Adrenal gland (tissue), 19 donors: ENCODE data around the gene FKBP2. TPM values are rescaled to one million over a fixed set of nuclear protein-coding genes. Genes with fewer than 3 reads are reported as not detected.

ENCODE experiments used
- DNase-seq, 7 donors: peaks; one replicate each; pipeline ENCODE4 v3.0.0-alpha.2; 2019 to 2020
- H3K27ac ChIP-seq, 5 donors: fragments of 200-600 bp; sonication (generic) in 4 of 5; 1 replicate in 3 of 5; 2 replicates in 2 of 5; pipeline versions ENCODE4 v1.5.1 to v1.8.0; 2016 to 2020; ENCODE audit warnings: mild to moderate bottlenecking in 1 of 5
- H3K27me3 ChIP-seq: fragments of 200-600 bp; 2 replicates; pipeline ENCODE4 v1.8.0; 2021
- H3K36me3 ChIP-seq, 2 donors: fragments of 200-600 bp; replicated peaks in 1 of 2; 1 replicate in 1 of 2; 2 replicates in 1 of 2; pipeline versions ENCODE4 v1.5.1 to v1.8.0; 2018 to 2022
- H3K4me1 ChIP-seq, 2 donors: fragments of 200-600 bp; replicated peaks in 1 of 2; 1 replicate in 1 of 2; 2 replicates in 1 of 2; pipeline versions ENCODE4 v1.5.1 to v1.8.0; 2018 to 2021
- H3K4me3 ChIP-seq, 4 donors: fragments of 200-600 bp; sonication (generic) in 3 of 4; one replicate each; pipeline ENCODE4 v1.5.1; 2016 to 2018
- H3K9me3 ChIP-seq, 3 donors: fragments of 200-600 bp; sonication (generic) in 1 of 3; replicated peaks in 1 of 3; 1 replicate in 2 of 3; 2 replicates in 1 of 3; pipeline versions ENCODE4 v1.5.1 to v1.8.0; 2016 to 2021
- CTCF ChIP-seq, 6 experiments: fragments of 450-650 bp in 4 of 6; fragments of 200-600 bp in 2 of 6; sonication (generic) in 1 of 6; IDR thresholded peaks; 1 replicate in 5 of 6; 2 replicates in 1 of 6; pipeline versions ENCODE4 v1.5.1 to v1.8.0; 2016 to 2021; ENCODE audit warnings: antibody characterized with exemption in 6 of 6, mild to moderate bottlenecking in 2 of 6, moderate library complexity in 1 of 6
- POLR2A ChIP-seq, 2 donors: fragments of 450-650 bp; IDR thresholded peaks; one replicate each; pipeline ENCODE4 v1.6.1; 2017; ENCODE audit warnings: antibody characterized with exemption in 2 of 2, mild to moderate bottlenecking in 2 of 2, moderate library complexity in 1 of 2
- WGBS, 4 donors: extraction: QIAGEN DNeasy Blood & Tissue Kit in 2 of 4; methylation state at CpG; one replicate each; pipeline versions ENCODE4 v1.1.5 to v1.1.7; 2013 to 2017; 5-methylcytosine and 5-hydroxymethylcytosine counted together
- intact Hi-C, 2 donors: fragments of 100-400 bp; cut with DNase I; formaldehyde crosslinking; loops; one replicate each; pipeline versions ENCODE4 v1.14.1 to v1.15.0; 2022 to 2023
- long read RNA-seq, 10 donors: library from polyadenylated mRNA in 3 of 10; unstranded in 2 of 10; stranded (forward) in 1 of 10; transcript quantifications; one replicate each; pipeline ENCODE4 v2.0.0 and lab custom pipeline, GENCODE V29; 2021 to 2026
- polyA plus RNA-seq, 3 donors: library from polyadenylated mRNA; stranded (reverse); fragments of 200-250 nt in 2 of 3; fragments of 350-450 nt in 1 of 3; fragmentation: Illumina TruSeq in 1 of 3; extraction: RNeasy Lipid Tissue Mini Kit (QIAGEN cat#74804) in 1 of 3; gene quantifications; one replicate each; pipeline ENCODE4 v1.2.3, GENCODE V29; 2013 to 2014
- total RNA-seq, 9 donors: library from RNA; depleted of rRNA in 4 of 9; stranded (reverse); fragments of >200 nt in 4 of 9; fragments of 120-200 nt in 1 of 9; fragmentation: NEBNext Ultra II Directional in 1 of 9; extraction: Animal tissue kit (Norgen Biotek cat#: 25700) in 1 of 9; gene quantifications; one replicate each; pipeline versions ENCODE4 v1.1.0 to v1.2.4, GENCODE V29; 2013 to 2023
- donor health status: healthy with polysubstance abuse.
- donor health status: Bipolar disorder and iron deficiency.
- donor health status: DM: yes; HTN: yes; CAD: no.
- donor health status: DM: no; HTN: no; CAD: no.
- donor health status: DM: no; HTN: no; CAD: no.
- donor health status: DM: yes; HTN: yes; CAD: no.

Gene FKBP2
- 100 to 1,000 TPM in 3 of 9 donors, 10 to 100 TPM in 6; 76.1 to 185 (median 96.1) TPM for total RNA-seq
- polyA plus RNA-seq = 100 to 1,000 TPM; 206 to 812 (median 791) TPM
- long read RNA-seq, donor 1, transcript FKBP2-203 (6 exons, 613 nt) = minor isoform, 6 of 155 reads
- long read RNA-seq, donor 1, transcript FKBP2-202 (6 exons, 1,002 nt) = minor isoform, 8 of 155 reads
- long read RNA-seq, donor 1, transcript FKBP2-201 (6 exons, 657 nt) = major isoform, 77 of 155 reads
- long read RNA-seq, donor 1, partial matches to known transcripts = 52 of 155 reads
- long read RNA-seq, donor 1, other reads (novel, unspliced or antisense) = 9 of 155 reads
- long read RNA-seq, donor 2, transcript FKBP2-202 (6 exons, 1,002 nt) = minor isoform, 6 of 200 reads
- long read RNA-seq, donor 2, transcript FKBP2-201 (6 exons, 657 nt) = major isoform, 62 of 200 reads
- long read RNA-seq, donor 2, partial matches to known transcripts = 127 of 200 reads
- long read RNA-seq, donor 2, other reads (novel, unspliced or antisense) = 0 of 200 reads
- long read RNA-seq, donor 3, transcript FKBP2-201 (6 exons, 657 nt) = major isoform, 41 of 84 reads
- long read RNA-seq, donor 3, partial matches to known transcripts = 35 of 84 reads
- long read RNA-seq, donor 3, other reads (novel, unspliced or antisense) = 0 of 84 reads
- long read RNA-seq, donor 4, transcript FKBP2-201 (6 exons, 657 nt) = major isoform, 95 of 122 reads
- long read RNA-seq, donor 4, partial matches to known transcripts = 11 of 122 reads
- long read RNA-seq, donor 4, other reads (novel, unspliced or antisense) = 12 of 122 reads
- long read RNA-seq, donor 5, transcript FKBP2-201 (6 exons, 657 nt) = major isoform, 107 of 155 reads
- long read RNA-seq, donor 5, transcript FKBP2-202 (6 exons, 1,002 nt) = minor isoform, 15 of 155 reads
- long read RNA-seq, donor 5, partial matches to known transcripts = 12 of 155 reads
- long read RNA-seq, donor 5, other reads (novel, unspliced or antisense) = 17 of 155 reads
- long read RNA-seq, donor 6, transcript FKBP2-201 (6 exons, 657 nt) = major isoform, 83 of 121 reads
- long read RNA-seq, donor 6, transcript FKBP2-203 (6 exons, 613 nt) = minor isoform, 5 of 121 reads
- long read RNA-seq, donor 6, partial matches to known transcripts = 20 of 121 reads
- long read RNA-seq, donor 6, other reads (novel, unspliced or antisense) = 12 of 121 reads
- long read RNA-seq, donor 7, transcript FKBP2-201 (6 exons, 657 nt) = major isoform, 43 of 82 reads
- long read RNA-seq, donor 7, transcript FKBP2-202 (6 exons, 1,002 nt) = minor isoform, 6 of 82 reads
- long read RNA-seq, donor 7, partial matches to known transcripts = 27 of 82 reads
- long read RNA-seq, donor 7, other reads (novel, unspliced or antisense) = 5 of 82 reads
- long read RNA-seq, donor 8, transcript FKBP2-201 (6 exons, 657 nt) = major isoform, 79 of 149 reads
- long read RNA-seq, donor 8, transcript FKBP2-203 (6 exons, 613 nt) = minor isoform, 5 of 149 reads
- long read RNA-seq, donor 8, transcript FKBP2-202 (6 exons, 1,002 nt) = minor isoform, 14 of 149 reads
- long read RNA-seq, donor 8, partial matches to known transcripts = 37 of 149 reads
- long read RNA-seq, donor 8, other reads (novel, unspliced or antisense) = 13 of 149 reads
- long read RNA-seq, donor 9, transcript FKBP2-201 (6 exons, 657 nt) = major isoform, 33 of 66 reads
- long read RNA-seq, donor 9, partial matches to known transcripts = 30 of 66 reads
- long read RNA-seq, donor 9, other reads (novel, unspliced or antisense) = 0 of 66 reads
- long read RNA-seq, donor 10, transcript FKBP2-202 (6 exons, 1,002 nt) = minor isoform, 6 of 57 reads
- long read RNA-seq, donor 10, transcript FKBP2-201 (6 exons, 657 nt) = major isoform, 39 of 57 reads
- long read RNA-seq, donor 10, transcript FKBP2-203 (6 exons, 613 nt) = minor isoform, 5 of 57 reads
- long read RNA-seq, donor 10, partial matches to known transcripts = 7 of 57 reads
- long read RNA-seq, donor 10, other reads (novel, unspliced or antisense) = 0 of 57 reads

- peak; percentile 97 to 99 (median 98) for DNase-seq
- Histone ChIP-seq H3K27ac (peak within 1 kb of the TSS; percentile 80 to 99 (median 97)), H3K9me3 (no peaks in the 10 kb centered on the region), H3K27me3 (no peaks in the 10 kb centered on the region), H3K4me1 (peaks cover 29 to 41% of the 10 kb centered on the region in 2 donors), H3K4me3 (peak within 1 kb of the TSS; percentile 71 to 99 (median 91)), H3K36me3 (peaks cover 0 to 31% of the 10 kb centered on the region in 2 donors)
- TF ChIP-seq CTCF (IDR thresholded peaks at IDR 0.05) (no peak), POLR2A (IDR thresholded peaks at IDR 0.05) (peak; percentile 71 to 94)
- 0 to 3% (median 1%) methylated on average over 17 to 58 of the region's 58 CpGs for WGBS, 4 donors
- intact Hi-C loops = no loop called here
Measured at GRCh38 chr11:64240435-64241240, at the start of gene FKBP2. TSS of gene FKBP2 (plus strand) at chr11:64241095. CDS start at chr11:64242388, 1,293 bp downstream.

- 86 to 91% (median 89%) methylated on average over 5 of the region's 5 CpGs for WGBS, 4 donors
- no peak for DNase-seq
- no peak overlapping the region for H3K27ac ChIP-seq
- H3K9me3 ChIP-seq = no peaks in the 10 kb centered on the region
- intact Hi-C loops = no loop called here
- H3K4me3 ChIP-seq = no peak overlapping the region
- peaks cover 0 to 59% of the 10 kb centered on the region in 2 donors for H3K36me3 ChIP-seq
- TF ChIP-seq CTCF (IDR thresholded peaks at IDR 0.05) = no peak
- TF ChIP-seq POLR2A (IDR thresholded peaks at IDR 0.05) = no peak
- H3K4me1 ChIP-seq = peaks cover 0 to 24% of the 10 kb centered on the region in 2 donors
- H3K27me3 ChIP-seq = no peaks in the 10 kb centered on the region
Measured at GRCh38 chr11:64192434-64192833, 48.5 kb upstream of the FKBP2 start.

GRCh38 chr11:64196626-64197025, 44.3 kb upstream of the FKBP2 start:
- Histone ChIP-seq H3K27me3 (no peaks in the 10 kb centered on the region), H3K4me3 (no peak overlapping the region), H3K4me1 (no peaks in the 10 kb centered on the region), H3K36me3 (peaks cover 0 to 93% of the 10 kb centered on the region in 2 donors), H3K9me3 (no peaks in the 10 kb centered on the region), H3K27ac (no peak overlapping the region)
- no peak for DNase-seq
- intact Hi-C loops = no loop called here
- TF ChIP-seq POLR2A (IDR thresholded peaks at IDR 0.05) = no peak
- no peak for TF ChIP-seq CTCF (IDR thresholded peaks at IDR 0.05)
- WGBS, 4 donors = 80 to 87% (median 83%) methylated on average over 9 of the region's 9 CpGs
